ENCODE data around the gene SCAMP4. TPM values are rescaled to one million over a fixed set of nuclear protein-coding genes. Genes with fewer than 3 reads are reported as not detected.
A peak's percentile ranks its signal among the peaks of the same experiment; 100 is the strongest.

Gene SCAMP4
- total and polyA plus RNA-seq, 12 donors = 13.5 to 192 (median 60.3) TPM

GRCh38 chr19:1970003-1970805 is 65.0 kb downstream of the SCAMP4 start:
- H3K4me1 ChIP-seq (replicated peaks in 1 of 2) = peaks cover 0 to 5% of the 10 kb centered on the region in 2 donors
- peaks cover 0 to 12% of the 10 kb centered on the region in 2 donors for H3K36me3 ChIP-seq (replicated peaks in 1 of 2)
- 61 to 91% (median 86%) methylated on average over 6 to 38 of the region's 38 CpGs for WGBS, 4 donors
- no peaks in the 10 kb centered on the region for H3K9me3 ChIP-seq (replicated peaks in 1 of 3)
- DNase-seq = peak in 1 of 7 donors; percentile 36
- no peaks in the 10 kb centered on the region for H3K27me3 ChIP-seq
- H3K27ac ChIP-seq = peak overlapping the region in 2 of 5 donors; percentile 29 to 34
- H3K4me3 ChIP-seq = no peak overlapping the region
- no peak for TF ChIP-seq CTCF (IDR thresholded peaks at IDR 0.05)
- no peak for TF ChIP-seq POLR2A (IDR thresholded peaks at IDR 0.05)
- intact Hi-C loops (cut with DNase I) = no loop called here

DNA sequence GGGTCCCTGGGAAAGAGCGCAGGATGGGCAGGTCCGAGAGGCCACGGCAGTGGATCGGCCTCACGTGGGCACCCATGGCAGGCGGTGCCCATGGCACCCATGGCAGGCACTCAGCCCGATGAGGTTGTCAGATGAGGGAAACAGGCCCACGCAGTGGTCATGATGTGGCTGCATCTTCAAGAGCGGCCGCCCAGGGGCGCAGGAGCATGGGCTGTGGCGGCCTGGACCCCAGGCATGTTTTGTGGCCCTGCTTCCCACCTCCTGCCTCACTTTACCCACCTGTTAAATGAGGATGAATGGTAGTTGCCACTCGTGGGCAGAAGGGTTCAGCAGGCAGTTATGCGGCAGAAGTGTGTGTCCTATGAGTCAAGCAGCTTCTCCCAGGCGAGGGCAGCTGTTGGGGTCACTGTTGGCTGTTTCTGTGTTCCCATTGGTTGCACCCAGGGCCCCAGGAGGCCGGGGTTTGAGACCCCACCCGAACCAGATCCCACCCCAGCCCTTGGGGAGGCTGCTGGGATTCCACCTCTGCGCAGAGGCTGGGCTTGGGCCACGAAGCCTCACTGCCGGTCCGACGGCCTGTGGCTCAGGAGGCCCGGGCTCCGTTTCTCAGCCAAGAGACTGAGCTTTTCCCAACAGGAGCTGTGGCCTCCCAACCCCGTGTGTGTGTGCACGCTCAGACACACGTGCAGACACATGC is 65.8 kb downstream of the SCAMP4 start:
- Histone ChIP-seq H3K27ac (peak overlapping the region in 2 of 5 donors; percentile 29 to 34), H3K36me3 (replicated peaks in 1 of 2) (peaks cover 0 to 18% of the 10 kb centered on the region in 2 donors), H3K4me3 (no peak overlapping the region), H3K9me3 (replicated peaks in 1 of 3) (no peaks in the 10 kb centered on the region), H3K4me1 (replicated peaks in 1 of 2) (peaks cover 0 to 5% of the 10 kb centered on the region in 2 donors), H3K27me3 (no peaks in the 10 kb centered on the region)
- no peak for DNase-seq
- TF ChIP-seq CTCF (IDR thresholded peaks at IDR 0.05) (no peak), POLR2A (IDR thresholded peaks at IDR 0.05) (no peak)
- 89 to 93% (median 89%) methylated on average over 22 to 27 of the region's 27 CpGs for WGBS, 4 donors
- intact Hi-C loops (cut with DNase I) = no loop called here

DNA sequence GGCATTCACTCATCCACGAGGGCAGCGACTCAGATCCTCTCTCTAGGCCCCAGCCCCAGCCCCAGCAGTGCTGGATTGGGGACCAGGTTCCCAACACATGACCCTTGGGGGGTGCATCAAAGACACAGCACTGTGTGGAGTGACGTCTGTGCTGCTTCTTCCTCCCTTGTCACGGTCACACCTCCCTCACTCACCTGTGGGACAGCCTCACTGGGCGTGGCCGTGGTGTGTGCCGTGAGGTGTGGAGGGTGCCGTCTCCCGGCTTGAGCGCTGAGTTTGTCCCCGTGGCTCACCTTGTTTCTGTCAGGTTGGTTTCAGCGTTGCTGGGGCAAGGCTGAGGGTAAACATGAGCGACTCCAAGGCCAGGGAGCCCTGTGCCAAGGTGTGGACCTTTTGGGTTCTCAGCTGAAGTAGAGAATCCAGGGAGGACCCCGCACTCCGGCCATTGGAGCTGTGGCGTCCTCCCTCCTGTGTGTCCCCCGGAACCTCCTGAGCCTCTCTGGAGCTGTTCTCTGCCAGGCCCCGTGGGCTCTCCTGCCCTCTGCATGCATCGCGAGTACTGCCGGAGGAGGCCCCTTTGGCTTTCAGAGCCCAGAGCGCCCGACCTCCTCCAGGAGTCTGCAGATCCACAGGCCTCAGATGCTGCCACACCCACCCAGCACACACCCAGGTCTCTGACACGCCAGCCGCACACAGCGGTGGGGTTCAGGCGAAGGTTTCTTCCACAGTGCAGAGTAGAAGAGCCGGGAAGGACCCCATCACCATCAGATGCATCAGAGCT is 69.4 kb downstream of the SCAMP4 start:
- intact Hi-C loops (cut with DNase I) = no loop called here
- Histone ChIP-seq H3K4me3 (no peak overlapping the region), H3K36me3 (replicated peaks in 1 of 2) (peaks cover 0 to 24% of the 10 kb centered on the region in 2 donors), H3K4me1 (replicated peaks in 1 of 2) (peaks cover 0 to 5% of the 10 kb centered on the region in 2 donors), H3K27me3 (no peaks in the 10 kb centered on the region), H3K27ac (no peak overlapping the region), H3K9me3 (replicated peaks in 1 of 3) (no peaks in the 10 kb centered on the region)
- DNase-seq = no peak
- TF ChIP-seq POLR2A (IDR thresholded peaks at IDR 0.05) (no peak), CTCF (IDR thresholded peaks at IDR 0.05) (no peak)
- 71 to 87% (median 85%) methylated on average over 20 to 28 of the region's 28 CpGs for WGBS, 4 donors

- intact Hi-C loops (cut with DNase I) = no loop called here
- 76 to 91% (median 82%) methylated on average over 16 to 20 of the region's 20 CpGs for WGBS, 4 donors
- H3K4me1 ChIP-seq (replicated peaks in 1 of 2) = peaks cover 0 to 5% of the 10 kb centered on the region in 2 donors
- H3K27ac ChIP-seq = peak overlapping the region in 1 of 5 donors; percentile 29
- H3K27me3 ChIP-seq = no peaks in the 10 kb centered on the region
- H3K36me3 ChIP-seq (replicated peaks in 1 of 2) = peaks cover 0 to 26% of the 10 kb centered on the region in 2 donors
- H3K9me3 ChIP-seq (replicated peaks in 1 of 3) = no peaks in the 10 kb centered on the region
- H3K4me3 ChIP-seq = no peak overlapping the region
- DNase-seq = peak in 2 of 7 donors; percentile 35 to 39
- TF ChIP-seq POLR2A (IDR thresholded peaks at IDR 0.05) (no peak), CTCF (IDR thresholded peaks at IDR 0.05) (no peak)
Measured at GRCh38 chr19:1975162-1975480, 69.9 kb downstream of the SCAMP4 start.

Data from adrenal gland (tissue), 12 donors.